ENCODE measurements around the gene PDGFRB.

GRCh38 chr5:150080696-150081435 is 74.8 kb downstream of the PDGFRB start:
- no peak for TF ChIP-seq REST (IDR thresholded peaks at IDR 0.05; ENCODE audit: insufficient read depth in 1 of 2, low read depth in 2 of 2, low read length in 1 of 2)
- TF ChIP-seq CTCF (IDR thresholded peaks at IDR 0.05) = no peak
- no peak for TF ChIP-seq POLR2AphosphoS5 (IDR thresholded peaks at IDR 0.05; ENCODE audit: low read depth, low read length)
- no peak for TF ChIP-seq SIN3A (IDR thresholded peaks at IDR 0.05; ENCODE audit: borderline replicate concordance, insufficient read depth, low read depth, low read length)
- TF ChIP-seq TCF7L2 (IDR thresholded peaks at IDR 0.05; ENCODE audit: low read depth, low read length) = no peak
